HG03558 (cell line): ENCODE data around the gene SLC25A29.
"Not testable (repeated sequence)": the region's sequence is repeated elsewhere in the genome, so short reads cannot be mapped to it uniquely, and the experiment has no call there.

Experiments used
- ATAC-seq: cut with Tn5 transposase; IDR thresholded peaks from one replicate; pipeline ENCODE4 v1.9.1; 2021; ENCODE audit warnings: moderate number of reproducible peaks; ENCODE audit not compliant: unreplicated experiment; ENCODE audit errors: extremely low read depth

Gene SLC25A29, protein sequence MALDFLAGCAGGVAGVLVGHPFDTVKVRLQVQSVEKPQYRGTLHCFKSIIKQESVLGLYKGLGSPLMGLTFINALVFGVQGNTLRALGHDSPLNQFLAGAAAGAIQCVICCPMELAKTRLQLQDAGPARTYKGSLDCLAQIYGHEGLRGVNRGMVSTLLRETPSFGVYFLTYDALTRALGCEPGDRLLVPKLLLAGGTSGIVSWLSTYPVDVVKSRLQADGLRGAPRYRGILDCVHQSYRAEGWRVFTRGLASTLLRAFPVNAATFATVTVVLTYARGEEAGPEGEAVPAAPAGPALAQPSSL

DNA sequence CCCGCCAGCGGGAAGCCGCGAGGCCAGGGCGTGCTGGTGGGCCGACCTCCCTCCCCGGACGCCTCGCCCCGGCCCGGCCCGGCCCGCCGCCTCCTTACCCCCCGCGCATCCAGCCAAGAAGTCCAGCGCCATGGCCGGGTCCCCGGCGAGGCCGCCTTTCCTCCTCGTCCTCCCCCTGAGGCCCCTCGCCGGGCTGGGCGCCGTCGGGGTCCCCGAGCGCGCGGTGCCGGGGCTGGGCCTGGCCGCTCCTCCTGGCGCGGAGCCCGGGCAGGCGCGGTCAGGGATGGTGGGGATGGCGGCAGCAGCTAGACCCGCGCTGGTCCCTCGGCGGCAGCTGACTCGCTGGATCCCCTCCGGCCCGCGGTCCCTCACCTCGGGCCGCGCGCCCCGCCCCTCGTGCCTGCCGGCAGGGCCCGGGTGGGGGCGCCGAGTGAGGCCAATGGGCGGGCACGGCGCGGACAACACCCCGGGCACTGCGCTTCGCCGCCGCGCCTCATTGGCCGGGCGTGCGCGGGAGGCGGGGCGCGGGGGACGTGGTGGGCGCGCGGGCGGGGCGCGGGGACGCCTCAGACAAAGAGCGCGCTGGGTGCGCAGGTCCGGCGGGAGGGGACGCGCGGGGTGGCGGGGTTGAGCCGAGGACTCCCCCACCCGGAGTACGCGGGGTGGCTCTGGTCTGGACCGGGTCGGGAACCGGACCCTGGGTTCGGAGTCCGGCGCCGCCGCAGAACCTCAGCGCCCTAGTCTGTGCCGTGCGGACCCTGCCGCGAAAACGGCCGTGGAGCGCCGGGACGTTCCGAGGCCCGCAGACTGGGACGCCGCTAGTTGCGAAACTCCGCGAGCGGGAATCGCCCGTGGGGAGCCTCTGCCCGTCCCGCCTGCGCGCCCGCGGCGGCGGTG is at the start of gene SLC25A29:
Gene SLC25A29 (minus strand): TSS at position 344 of the 897 bp plus-strand sequence. CDS start 212 bp downstream, at position 132.
- peak; percentile 66 for ATAC-seq

DNA sequence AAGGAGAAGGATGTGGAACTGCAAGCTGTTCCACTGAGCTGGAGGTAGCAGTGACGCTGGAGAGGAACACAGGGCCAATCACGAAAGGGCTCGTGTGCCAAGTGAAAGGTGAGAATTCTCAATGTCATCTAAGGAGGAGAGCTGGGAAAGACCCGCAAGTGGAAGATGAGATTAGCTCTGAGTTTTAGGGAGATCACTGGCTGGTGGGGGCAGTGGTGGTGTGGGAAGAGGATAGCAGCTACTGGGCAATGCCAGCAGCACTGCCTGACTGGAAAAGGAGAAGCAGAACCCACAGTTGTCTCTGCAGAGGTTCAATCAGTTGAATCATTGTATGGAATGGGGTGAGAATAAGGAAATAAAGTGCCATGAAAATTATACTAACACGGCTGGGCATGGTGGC is 44.7 kb upstream of the SLC25A29 start:
- ATAC-seq, result no peak

DNA sequence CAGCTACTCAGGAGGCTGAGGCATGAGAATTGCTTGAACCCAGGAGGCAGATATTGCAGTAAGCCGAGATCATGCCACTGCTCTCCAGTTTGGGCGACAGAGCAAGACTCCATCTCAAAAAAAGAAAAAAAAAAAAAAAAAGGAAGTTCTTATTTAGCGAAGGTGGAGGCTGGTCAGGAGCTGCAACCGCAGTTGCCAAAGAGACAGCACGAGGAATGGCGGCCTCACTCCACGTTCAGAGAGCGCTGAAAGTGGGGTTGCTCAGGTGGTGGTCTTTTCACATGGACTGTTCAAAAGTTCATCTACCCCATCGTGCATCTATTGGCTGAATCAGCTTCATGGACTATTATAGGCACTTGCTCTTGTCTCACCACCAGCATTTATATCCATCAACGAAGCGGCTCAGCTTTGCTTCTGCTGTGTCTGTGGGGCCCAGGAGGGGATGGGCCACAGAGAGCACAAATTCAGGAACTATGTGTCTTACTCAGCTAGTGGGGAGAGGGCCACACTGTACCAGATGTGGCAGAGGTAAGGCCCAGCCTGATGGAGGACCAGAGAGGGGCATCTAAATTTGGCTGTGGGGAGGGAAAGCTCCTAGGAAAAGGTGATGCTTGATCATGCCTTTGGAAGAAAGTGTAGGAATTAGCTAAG is 44.2 kb upstream of the SLC25A29 start:
- no peak for ATAC-seq

DNA sequence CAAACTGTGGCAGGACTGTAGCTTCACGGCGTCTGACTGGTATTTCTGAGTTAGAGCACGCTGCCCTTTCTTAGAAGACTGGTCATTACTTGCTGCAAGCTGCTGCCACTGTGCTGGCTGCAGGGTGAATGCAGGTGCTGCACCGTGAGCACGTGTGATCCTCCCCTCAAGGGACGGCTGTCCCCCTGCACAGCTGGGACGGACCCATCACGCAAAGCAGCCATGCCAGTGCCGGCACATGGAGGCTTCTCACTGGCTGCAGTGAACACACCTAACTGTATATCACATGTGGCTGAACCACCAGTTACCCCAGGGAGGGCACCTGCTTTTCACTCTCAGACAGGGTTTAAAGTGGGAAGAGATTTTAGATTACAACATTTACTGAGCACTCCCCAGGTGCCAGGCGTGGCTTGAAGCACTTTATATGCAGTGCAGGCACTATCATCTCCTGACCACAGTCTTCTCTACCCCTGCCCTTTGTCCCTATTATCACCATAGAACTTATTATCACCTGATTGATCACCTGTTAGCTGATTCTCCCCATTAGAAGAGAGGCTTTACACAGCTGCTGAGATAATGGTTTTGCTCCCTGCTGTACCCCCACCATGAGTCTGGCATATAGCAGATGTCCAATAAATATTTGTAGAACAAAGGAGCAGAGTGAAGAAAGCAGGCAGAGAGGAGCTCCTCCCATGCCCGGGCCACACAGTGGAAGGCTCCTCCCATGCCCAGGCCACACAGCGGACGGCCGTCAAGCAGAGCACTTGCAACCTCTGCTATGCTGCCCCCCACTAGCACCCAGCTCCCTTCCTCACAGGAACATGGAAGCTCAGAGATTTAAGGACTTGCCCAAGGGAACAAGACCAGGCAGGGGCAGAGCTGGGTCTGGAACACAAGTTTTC is 42.8 kb upstream of the SLC25A29 start:
- no peak for ATAC-seq

DNA sequence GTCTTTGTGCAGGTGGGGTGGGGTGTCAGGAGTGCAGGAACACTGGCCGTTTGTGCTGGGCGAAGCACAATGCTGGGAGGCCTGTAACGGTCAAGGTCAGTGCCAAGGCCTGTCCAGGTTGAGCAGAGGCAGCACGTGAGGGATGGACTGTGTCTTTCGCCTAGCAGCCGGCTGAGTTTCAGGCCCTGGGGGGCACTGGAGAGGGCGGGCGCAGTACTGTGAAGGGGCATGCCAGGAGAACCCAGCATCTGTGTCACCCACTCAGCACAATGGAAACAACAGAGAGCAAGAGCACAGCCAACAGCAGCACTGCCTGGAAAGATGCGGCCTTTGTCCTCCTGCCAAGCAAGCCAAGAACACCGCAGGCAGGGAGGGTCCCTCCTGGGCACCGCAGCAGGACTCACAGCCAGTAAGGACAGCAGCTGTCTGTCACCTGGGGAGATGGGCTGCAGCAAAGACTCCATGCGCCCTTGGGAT is 42.0 kb upstream of the SLC25A29 start:
- no peak for ATAC-seq

DNA sequence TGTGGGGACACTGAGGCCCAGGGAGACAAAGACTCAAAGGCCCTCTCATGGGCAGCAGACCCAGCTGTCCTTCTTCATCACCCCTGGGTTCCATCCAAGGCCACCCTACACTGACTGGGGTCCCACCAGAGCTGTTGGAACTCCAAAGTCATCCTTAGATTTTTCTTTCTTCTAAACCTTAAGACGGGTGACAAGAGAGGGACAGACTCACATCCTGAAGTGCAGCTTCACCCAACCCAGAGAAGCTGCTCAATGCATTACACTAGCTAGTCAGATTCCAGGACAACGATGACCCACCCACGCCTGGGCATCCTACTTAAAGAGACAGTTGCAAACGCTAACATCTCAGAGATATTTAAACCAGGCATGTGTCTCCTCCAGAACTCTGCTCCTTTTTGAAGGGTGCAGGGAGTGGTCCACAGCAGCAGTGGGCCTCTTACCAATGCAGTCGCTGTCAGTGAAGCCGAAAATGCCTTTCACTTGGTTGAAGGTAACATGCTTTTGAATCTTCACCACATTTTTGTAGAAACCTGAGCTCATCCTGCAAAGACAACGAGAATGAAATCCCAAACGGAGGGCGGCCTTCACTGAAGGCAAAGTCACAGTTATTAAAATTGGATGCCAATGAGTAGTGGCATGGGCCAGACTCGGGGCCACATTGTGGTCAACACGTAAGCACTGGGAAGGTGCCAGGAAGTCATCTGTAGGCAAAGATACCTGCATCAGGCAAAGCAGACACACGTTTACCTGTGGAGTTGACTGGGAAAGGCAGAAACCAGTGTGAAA is 40.3 kb upstream of the SLC25A29 start:
- ATAC-seq, result no peak

DNA sequence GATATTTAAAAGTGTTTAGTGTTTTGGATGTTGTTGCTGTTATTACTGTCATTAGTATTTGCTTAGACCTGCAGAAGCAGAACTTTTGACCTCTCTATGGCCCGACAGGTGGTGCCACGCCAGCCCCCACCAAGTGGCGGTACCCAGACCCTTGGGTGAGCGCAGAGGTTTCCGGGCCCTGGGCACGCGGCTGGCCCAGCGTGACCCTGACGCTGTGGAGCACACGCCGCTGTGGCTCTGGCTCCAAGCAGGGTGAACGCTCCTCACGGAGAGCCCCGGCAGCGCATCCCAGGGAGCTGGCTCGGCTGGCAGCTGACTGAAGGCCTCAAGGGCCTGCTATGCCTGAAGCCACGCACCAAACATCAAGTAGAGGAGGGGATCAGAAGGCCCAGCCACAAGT is 39.5 kb upstream of the SLC25A29 start:
- ATAC-seq, result no peak

DNA sequence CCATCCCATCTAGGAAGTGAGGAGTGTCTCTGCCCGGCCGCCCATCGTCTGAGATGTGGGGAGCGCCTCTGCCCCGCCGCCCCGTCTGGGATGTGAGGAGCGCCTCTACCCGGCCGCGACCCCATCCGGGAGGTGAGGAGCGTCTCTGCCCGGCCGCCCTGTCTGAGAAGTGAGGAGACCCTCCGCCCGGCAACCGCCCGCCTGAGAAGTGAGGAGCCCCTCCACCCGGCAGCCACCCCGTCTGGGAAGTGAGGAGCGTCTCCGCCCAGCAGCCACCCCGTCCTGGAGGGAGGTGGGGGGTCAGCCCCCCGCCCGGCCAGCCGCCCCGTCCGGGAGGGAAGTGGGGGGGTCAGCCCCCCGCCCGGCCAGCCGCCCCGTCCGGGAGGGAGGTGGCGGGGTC is 38.4 kb upstream of the SLC25A29 start:
- not testable (repeated sequence) for ATAC-seq

DNA sequence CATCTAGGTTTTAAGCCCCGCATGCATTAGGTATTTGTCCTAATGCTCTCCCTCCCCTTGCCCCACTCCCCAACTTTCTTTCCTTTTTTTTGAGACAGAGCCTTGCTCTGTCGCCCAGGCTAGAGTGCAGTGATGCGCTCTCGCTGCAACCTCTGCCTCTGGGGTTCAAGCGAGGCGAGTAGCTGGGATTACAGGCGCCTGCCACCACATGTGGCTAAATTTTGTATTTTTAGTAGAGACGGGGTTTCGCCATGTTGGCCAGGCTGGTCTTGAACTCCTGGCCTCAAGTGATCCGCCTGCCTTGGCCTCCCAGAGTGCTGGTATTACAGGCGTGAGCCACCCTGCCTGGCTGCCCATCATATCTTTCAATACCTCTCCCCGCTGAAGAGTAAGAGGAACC is 36.6 kb upstream of the SLC25A29 start:
- not testable (repeated sequence) for ATAC-seq

DNA sequence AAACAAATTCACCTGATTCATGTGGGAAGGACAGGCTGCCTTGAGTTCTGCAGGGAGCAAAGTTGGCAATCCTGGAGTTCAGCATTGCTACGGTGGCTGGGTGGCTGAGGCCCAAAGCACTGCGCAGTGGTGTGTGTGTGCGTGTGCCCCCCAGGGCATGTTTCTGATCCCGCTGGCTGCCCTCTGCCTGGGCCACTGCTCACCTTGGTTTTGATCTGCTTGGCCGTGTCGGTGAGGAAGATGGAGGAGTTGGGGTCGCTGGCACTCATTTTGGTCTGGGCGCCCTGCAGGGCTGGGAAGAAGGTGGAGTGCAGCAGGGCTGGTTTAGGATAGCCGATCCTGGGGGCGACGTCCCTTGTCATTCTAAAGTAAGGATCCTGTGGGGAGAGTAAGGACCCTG is 36.0 kb upstream of the SLC25A29 start:
- no peak for ATAC-seq

DNA sequence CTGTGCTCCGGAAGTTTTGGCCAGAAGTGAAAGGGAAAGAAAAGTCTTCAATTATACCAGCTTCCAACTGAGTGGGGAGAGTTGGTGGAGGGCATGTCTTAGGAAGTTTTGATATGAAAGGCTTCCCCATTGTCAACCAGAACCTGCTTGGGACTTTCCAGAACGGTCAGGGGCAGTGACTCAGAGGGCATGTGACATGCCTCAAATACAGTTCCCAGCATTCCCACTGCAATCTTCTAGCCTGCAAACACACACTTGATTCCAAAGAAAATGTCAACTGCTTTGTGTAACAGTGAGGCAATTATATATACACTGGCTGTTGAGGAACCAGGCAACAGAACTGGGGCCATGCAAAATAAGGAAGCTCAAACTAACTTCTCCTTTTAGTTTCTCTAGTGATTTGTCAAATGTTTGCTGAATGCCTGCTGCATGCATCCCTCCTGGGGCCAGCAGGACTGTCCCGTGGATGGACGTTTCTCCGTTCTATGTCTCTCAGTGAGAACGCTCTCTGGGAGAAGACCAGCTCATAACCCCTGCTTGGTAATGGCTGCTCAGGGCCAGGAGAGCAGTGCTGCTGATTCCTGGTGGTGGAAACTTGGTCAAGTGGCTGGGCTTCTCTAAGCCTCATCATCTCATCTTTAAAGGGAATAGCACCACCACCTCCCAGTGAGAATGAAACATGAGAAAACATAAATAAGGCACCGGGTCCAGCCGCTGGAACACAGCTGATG is 35.2 kb upstream of the SLC25A29 start:
- no peak for ATAC-seq

DNA sequence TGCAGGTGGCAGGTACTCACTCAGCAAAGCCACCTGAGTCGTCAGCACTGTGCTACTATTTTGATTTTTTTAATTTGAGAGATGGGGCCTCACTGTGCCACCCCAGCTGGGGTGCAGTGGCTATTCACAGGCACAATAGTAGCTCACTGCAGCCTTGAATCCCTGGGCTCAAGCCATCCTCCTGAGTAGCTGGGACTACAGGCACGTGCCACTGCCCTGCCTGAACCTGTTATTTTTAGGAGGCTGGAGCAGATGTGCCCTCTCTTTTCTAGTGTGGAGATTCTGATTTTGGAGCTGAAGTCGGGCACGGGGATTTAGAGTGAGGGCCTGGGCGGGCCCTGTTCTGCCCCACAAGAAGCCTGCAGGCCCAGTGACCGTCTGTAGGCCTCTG is 34.2 kb upstream of the SLC25A29 start:
- ATAC-seq, result no peak

DNA sequence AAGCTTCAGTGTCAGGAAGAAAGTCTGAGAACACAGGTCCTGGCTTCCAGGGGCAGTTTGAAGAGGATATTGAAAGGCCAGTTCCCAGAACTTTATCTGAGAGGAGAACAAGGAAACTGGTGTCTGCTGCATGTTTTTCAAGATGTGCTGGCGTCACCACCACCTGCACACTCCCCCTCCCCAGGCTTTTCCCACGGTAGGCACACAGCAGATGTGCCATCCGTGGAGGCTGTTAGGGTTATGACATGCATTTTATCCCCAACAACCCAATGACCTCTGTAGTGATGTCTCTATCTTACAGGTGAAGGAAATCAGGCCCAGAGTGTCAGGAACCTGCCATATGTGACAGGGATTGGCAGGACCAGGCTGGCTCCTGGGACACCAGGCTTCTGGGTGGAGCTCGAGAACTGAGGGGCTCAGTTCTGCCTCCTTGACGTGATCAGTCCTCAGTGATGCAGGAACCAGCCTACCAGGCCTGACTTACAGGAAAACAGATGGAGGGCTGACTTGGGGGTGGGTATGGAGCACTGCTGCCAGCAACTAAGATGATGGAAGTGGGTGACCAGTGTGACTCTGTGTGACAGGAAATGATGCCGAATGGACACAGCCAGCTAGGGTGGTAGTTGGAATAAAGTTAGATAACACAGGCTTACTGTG is 33.6 kb upstream of the SLC25A29 start:
- no peak for ATAC-seq

DNA sequence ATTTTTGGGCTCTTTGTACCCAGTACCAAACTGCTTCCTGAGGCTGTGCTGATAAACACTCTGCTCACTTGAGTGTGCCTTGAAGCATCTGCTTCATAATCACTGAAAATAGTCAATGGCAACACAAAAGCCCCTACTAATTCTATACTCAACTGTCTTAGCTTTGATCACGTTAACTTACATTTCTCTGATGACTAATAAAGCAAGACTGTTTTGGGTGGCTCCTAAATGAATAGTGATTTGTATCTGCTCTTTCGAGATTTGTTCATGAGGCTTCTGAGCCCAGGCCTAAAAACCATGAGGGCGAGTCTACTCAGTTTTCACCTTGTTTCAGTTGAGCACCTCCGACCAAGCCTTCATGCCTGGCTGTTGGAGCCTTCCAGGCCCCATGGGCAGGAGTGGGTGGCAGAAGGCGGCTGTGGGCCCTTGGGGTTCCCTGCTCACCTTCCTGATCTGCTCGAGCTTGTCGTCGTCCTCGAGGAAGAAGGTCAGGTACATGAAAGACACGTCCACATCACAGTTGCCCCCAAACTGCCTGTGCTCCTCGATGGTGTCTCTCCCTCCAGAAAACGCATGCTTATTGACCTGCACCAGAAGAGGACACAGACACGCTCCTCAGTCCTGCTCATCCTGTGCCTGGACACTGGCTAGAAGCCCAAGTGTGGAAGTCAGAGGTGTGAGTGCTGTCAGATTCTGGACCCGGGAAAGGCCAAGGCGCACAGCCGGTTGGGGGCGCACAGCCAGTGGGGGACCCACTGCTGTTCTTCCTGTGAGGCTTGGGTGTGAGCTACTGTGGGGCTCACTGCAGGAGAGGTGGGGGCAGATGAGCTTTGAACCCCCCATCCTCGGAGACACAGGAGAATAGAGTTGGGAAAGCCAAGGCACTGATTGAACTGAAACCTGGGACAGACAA is 30.6 kb upstream of the SLC25A29 start:
- no peak for ATAC-seq

DNA sequence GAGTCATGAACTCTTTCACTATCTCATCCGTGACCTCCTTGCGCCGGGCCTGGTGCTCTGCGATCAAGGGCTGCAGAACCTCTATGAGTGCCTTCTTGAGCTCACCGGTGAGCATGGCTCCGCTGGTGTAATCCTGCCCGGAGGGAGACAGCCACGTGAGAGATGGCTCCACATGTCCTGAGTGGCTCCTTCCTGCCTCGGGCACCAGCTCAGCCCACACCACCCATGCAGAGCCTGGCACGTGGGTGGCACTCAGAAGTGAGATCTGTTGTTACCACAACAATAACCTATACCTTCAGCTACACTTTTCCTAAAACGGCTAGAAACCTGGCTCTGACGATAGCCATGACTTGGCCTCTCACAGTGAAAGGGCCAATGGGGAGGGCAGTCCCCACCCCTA is 28.7 kb upstream of the SLC25A29 start:
- ATAC-seq, result no peak

DNA sequence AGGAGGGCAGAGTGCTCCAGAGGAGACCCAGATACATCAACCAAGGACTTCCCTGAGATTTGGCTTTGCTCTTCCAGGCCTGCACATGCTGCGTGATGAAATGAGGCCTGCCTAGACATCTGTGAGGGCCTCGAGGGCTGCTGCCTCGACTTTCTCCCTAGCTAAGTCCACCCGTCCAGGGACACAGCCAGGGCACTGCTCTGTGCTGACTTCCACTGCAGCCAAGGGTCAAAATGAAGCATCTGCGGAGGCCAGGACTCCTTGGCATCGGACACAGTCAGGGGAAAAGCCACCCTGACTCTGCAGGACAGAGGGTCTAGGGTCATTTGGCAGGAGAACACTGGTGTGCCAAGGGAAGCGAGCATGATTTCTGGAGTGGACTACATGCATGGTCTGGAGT is 27.6 kb upstream of the SLC25A29 start:
- no peak for ATAC-seq

DNA sequence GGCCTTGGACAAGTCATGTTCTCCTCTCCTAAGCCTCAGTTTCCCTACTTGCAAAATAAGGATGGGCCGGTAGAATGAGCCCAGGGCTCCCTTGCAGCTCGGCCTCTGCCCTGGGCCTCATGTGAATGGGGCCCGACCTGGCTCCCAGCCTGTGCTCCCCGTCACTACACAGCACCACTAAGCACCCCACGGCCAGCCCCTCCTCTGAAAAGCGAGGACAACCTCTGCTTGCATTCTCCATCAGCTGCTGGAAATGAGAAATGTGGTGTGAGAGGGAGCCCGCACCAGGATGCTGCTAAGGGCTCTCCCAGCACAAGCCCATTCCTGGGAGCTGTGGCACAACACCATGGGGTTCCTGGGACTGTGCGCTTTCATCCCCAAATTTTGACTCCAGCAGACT is 27.1 kb upstream of the SLC25A29 start:
- no peak for ATAC-seq
